Measurements from ENCODE around the gene MOAP1. TPM values are rescaled to one million over a fixed set of nuclear protein-coding genes. Genes with fewer than 3 reads are reported as not detected.

The MOAP1 gene
- total and polyA plus RNA-seq, 4 donors: 7.8 to 13.2 (median 11.7) TPM

DNA sequence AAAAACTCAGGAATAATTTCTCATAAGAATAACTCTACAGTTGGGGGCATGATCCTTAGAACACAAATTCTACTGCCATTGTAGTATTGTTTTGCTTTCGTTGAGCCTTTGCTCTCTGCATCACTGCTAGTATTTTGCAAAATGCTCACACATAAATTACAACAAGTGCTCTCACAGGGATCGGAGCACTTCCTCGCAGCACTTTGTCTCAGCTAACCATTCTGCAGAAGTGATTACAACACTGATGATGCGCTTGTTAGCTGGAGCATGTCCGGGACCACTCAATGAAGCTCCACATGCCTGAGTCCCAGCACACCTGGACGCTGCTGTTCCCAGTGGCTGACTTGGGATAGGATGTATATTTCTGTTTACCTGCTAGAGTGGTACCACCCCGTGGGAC is 31.6 kb downstream of the MOAP1 start:
- Histone ChIP-seq H3K27ac (ENCODE audit: low read depth in 1 of 2, low read length in 2 of 2) (no peak overlapping the region), H3K9ac (ENCODE audit: low read depth in 1 of 2, low read length in 2 of 2) (no peak overlapping the region), H3K36me3 (ENCODE audit: control insufficient read depth in 4 of 4, insufficient read depth in 3 of 4, low read depth in 1 of 4, low read length in 3 of 4) (no peaks in the 10 kb centered on the region), H3K27me3 (ENCODE audit: control insufficient read depth in 4 of 4, insufficient read depth in 4 of 4, low read length in 3 of 4) (no peaks in the 10 kb centered on the region), H3K4me1 (ENCODE audit: control insufficient read depth in 4 of 4, insufficient read depth in 4 of 4, low read length in 3 of 4) (peaks cover 7 to 14% (median 12%) of the 10 kb centered on the region in 4 donors), H3K9me3 (ENCODE audit: control insufficient read depth in 4 of 4, low read length in 3 of 4) (no peaks in the 10 kb centered on the region), H3K4me3 (ENCODE audit: low read depth in 1 of 3, low read length in 3 of 3) (no peak overlapping the region)
- WGBS: 82% methylated on average over 7 of the region's 7 CpGs
- TF ChIP-seq HNF4G (IDR thresholded peaks at IDR 0.05) (no peak), JUND (IDR thresholded peaks at IDR 0.05) (no peak), EGR1 (IDR thresholded peaks at IDR 0.05; ENCODE audit: low read depth in 2 of 2) (no peak), FOXA2 (IDR thresholded peaks at IDR 0.05) (no peak)
- DNase-seq (ENCODE audit: low spot score): no peak

DNA sequence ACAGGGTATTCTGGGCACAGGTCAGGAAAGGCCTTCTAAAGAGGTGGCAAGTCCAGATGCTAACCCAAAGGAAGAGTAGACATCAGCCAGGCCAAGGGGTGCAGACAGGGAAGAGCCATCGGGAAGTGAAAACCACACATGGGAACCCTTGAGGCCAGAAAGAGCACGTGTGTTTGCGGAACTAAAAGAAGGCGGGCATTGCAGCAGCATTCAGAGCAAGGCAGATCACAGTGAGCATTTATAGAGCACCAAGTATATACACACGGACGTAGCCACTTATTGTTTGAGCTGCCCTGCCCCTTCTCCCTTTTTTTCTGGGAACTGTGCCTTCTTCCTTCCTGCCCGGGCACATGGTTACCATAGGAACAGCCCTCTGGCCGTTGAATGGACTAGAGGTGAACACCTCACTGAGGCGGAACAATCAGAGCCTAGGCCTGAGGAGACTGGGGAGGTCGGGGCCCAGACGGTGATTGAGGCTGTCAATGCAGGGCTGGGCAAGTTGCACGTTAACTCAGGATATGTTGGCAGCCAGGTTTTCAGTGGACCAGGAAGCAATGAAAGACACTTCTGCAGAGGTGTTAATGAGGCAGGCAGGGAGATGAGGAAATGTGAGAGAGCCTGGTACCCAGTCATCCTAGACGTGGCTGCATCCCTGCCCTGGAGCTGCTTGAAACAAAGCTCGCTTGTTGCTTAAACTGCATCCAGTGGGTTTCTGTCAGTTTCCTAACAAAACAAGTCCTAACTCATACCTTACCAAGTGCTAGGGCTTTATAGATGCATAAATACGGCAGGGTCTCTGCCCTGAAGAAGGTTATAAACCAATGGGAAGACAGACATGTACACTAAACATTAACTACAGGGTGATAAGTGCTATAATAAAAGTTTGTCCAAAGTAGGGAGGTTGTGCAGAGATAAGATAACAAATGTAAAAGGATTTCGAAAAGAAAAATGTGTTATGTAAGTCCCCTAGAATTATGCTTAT is 34.2 kb downstream of the MOAP1 start:
- Histone ChIP-seq H3K36me3 (ENCODE audit: control insufficient read depth in 4 of 4, insufficient read depth in 3 of 4, low read depth in 1 of 4, low read length in 3 of 4) (no peaks in the 10 kb centered on the region), H3K4me3 (ENCODE audit: low read depth in 1 of 3, low read length in 3 of 3) (no peak overlapping the region), H3K27ac (ENCODE audit: low read depth in 1 of 2, low read length in 2 of 2) (peak overlapping the region; percentile 86 to 89), H3K9me3 (ENCODE audit: control insufficient read depth in 4 of 4, low read length in 3 of 4) (no peaks in the 10 kb centered on the region), H3K9ac (ENCODE audit: low read depth in 1 of 2, low read length in 2 of 2) (peak overlapping the region in 1 of 2 donors; percentile 75), H3K27me3 (ENCODE audit: control insufficient read depth in 4 of 4, insufficient read depth in 4 of 4, low read length in 3 of 4) (no peaks in the 10 kb centered on the region), H3K4me1 (ENCODE audit: control insufficient read depth in 4 of 4, insufficient read depth in 4 of 4, low read length in 3 of 4) (peaks cover 7 to 14% (median 12%) of the 10 kb centered on the region in 4 donors)
- TF ChIP-seq FOXA1 (IDR thresholded peaks at IDR 0.05) (no peak), REST (IDR thresholded peaks at IDR 0.05) (peak; percentile 22), MAX (IDR thresholded peaks at IDR 0.05) (no peak)
- WGBS: 28% methylated on average over 16 of the region's 16 CpGs
- no peak for DNase-seq (ENCODE audit: low spot score)

GRCh38 chr14:93148979-93149378 is 35.7 kb downstream of the MOAP1 start:
- Histone ChIP-seq H3K4me1 (ENCODE audit: control insufficient read depth in 4 of 4, insufficient read depth in 4 of 4, low read length in 3 of 4) (peaks cover 7 to 14% (median 12%) of the 10 kb centered on the region in 4 donors), H3K27ac (ENCODE audit: low read depth in 1 of 2, low read length in 2 of 2) (no peak overlapping the region), H3K9ac (ENCODE audit: low read depth in 1 of 2, low read length in 2 of 2) (no peak overlapping the region), H3K27me3 (ENCODE audit: control insufficient read depth in 4 of 4, insufficient read depth in 4 of 4, low read length in 3 of 4) (no peaks in the 10 kb centered on the region), H3K9me3 (ENCODE audit: control insufficient read depth in 4 of 4, low read length in 3 of 4) (no peaks in the 10 kb centered on the region), H3K4me3 (ENCODE audit: low read depth in 1 of 3, low read length in 3 of 3) (no peak overlapping the region), H3K36me3 (ENCODE audit: control insufficient read depth in 4 of 4, insufficient read depth in 3 of 4, low read depth in 1 of 4, low read length in 3 of 4) (no peaks in the 10 kb centered on the region)
- no peak for DNase-seq (ENCODE audit: low spot score)
- 95% methylated on average over 8 of the region's 8 CpGs for WGBS
- no peak for TF ChIP-seq JUND (IDR thresholded peaks at IDR 0.05)
- no peak for TF ChIP-seq GABPA (IDR thresholded peaks at IDR 0.05 in 1 of 2, conservative IDR thresholded peaks at IDR 0.05 in 1 of 2)
- no peak for TF ChIP-seq ATF3 (IDR thresholded peaks at IDR 0.05)
- TF ChIP-seq TAF1 (conservative IDR thresholded peaks at IDR 0.05): no peak
- TF ChIP-seq FOXA1 (IDR thresholded peaks at IDR 0.05): no peak
- TF ChIP-seq HNF4G (IDR thresholded peaks at IDR 0.05): no peak
- no peak for TF ChIP-seq RAD21 (IDR thresholded peaks at IDR 0.05)
- no peak for TF ChIP-seq NR2F2 (IDR thresholded peaks at IDR 0.05)
- TF ChIP-seq SP1 (IDR thresholded peaks at IDR 0.05): no peak
- no peak for TF ChIP-seq CTCF (IDR thresholded peaks at IDR 0.05; ENCODE audit: low read depth, low read length, missing input control)
- no peak for TF ChIP-seq REST (IDR thresholded peaks at IDR 0.05)
- TF ChIP-seq EGR1 (IDR thresholded peaks at IDR 0.05; ENCODE audit: low read depth in 2 of 2): no peak
- TF ChIP-seq HNF4A (conservative IDR thresholded peaks at IDR 0.05): no peak

Data from liver (tissue), 9 donors.